Caco-2 (cell line): ENCODE results near the gene VANGL1. TPM values are rescaled to one million over a fixed set of nuclear protein-coding genes. Genes with fewer than 3 reads are reported as not detected.

Source experiments
- BruUV-seq: library from RNA; stranded (reverse); fragments of 400-500 nt; replicated peaks from 2 replicates; lab custom pipeline; 2021; lab: Mats Ljungman, UMichigan
- CTCF ChIA-PET: fragments of 300-600 bp; sonication (Branson Sonifier 250); formaldehyde crosslinking; loops from one replicate; lab custom pipeline; 2022; ENCODE audit warnings: antibody characterized with exemption; lab: Charles Lee
- POLR2A ChIA-PET: fragments of 300-600 bp; sonication (Branson Sonifier 250); formaldehyde crosslinking; loops from one replicate; lab custom pipeline; 2022; ENCODE audit warnings: antibody characterized with exemption; lab: Charles Lee
- DNase-seq, 2 experiments: peaks; one replicate each; pipeline versions ENCODE4 v3.0.0 to v3.0.0-alpha.2; 2020 to 2022
- H3K27me3 ChIP-seq: replicated peaks from 2 replicates; pipeline ENCODE4 v1.6.0; 2011; ENCODE audit warnings: low read length; ENCODE audit not compliant: control insufficient read depth, insufficient read depth
- H3K36me3 ChIP-seq: 2 replicates; pipeline ENCODE4 v1.5.1; 2011; ENCODE audit warnings: low read length; ENCODE audit not compliant: control insufficient read depth, insufficient read depth
- H3K4me1 ChIP-seq: fragments of 250-450 bp; sonication (Bioruptor Pico); 2 replicates; pipeline ENCODE4 v1.5.1; 2020; ENCODE audit warnings: mild to moderate bottlenecking
- H3K4me3 ChIP-seq: 2 replicates; pipeline ENCODE4 v1.5.1; 2011; ENCODE audit warnings: low read depth, mild to moderate bottlenecking, control low read depth, low read length
- H3K9me3 ChIP-seq: fragments of 250-450 bp; sonication (Bioruptor Pico); 2 replicates; pipeline ENCODE4 v1.5.1; 2020; ENCODE audit warnings: mild to moderate bottlenecking, moderate library complexity
- H3K27ac Mint-ChIP-seq: one replicate; pipeline ENCODE4 v1.8.0; 2022; ENCODE audit warnings: mixed read lengths; ENCODE audit not compliant: unreplicated experiment
- H3K27me3 Mint-ChIP-seq: one replicate; pipeline ENCODE4 v1.8.0; 2022; ENCODE audit warnings: mixed read lengths; ENCODE audit not compliant: insufficient read depth, unreplicated experiment
- H3K36me3 Mint-ChIP-seq: one replicate; pipeline ENCODE4 v1.8.0; 2022; ENCODE audit warnings: mild to moderate bottlenecking, mixed read lengths; ENCODE audit not compliant: insufficient read depth, unreplicated experiment
- H3K4me1 Mint-ChIP-seq: one replicate; pipeline ENCODE4 v1.8.0; 2022; ENCODE audit warnings: low read depth, mixed read lengths; ENCODE audit not compliant: unreplicated experiment
- H3K4me3 Mint-ChIP-seq: one replicate; pipeline ENCODE4 v1.8.0; 2022; ENCODE audit warnings: mild to moderate bottlenecking, moderate library complexity, mixed read lengths; ENCODE audit not compliant: unreplicated experiment
- H3K9me3 Mint-ChIP-seq: one replicate; pipeline ENCODE4 v1.8.0; 2022; ENCODE audit warnings: mixed read lengths; ENCODE audit not compliant: unreplicated experiment
- CTCF ChIP-seq, 2 experiments: fragments of 200-600 bp in 1 of 2; IDR thresholded peaks; 1 replicate in 1 of 2; 2 replicates in 1 of 2; pipeline versions ENCODE4 v1.5.1 to v1.8.0; 2011 to 2022; ENCODE audit warnings: antibody characterized with exemption in 1 of 2, control low read depth in 1 of 2, inconsistent platforms in 1 of 2, low read depth in 1 of 2, low read length in 1 of 2, mild to moderate bottlenecking in 1 of 2, moderate library complexity in 1 of 2; ENCODE audit not compliant: insufficient read depth in 1 of 2, severe bottlenecking in 1 of 2, unreplicated experiment in 1 of 2
- intact Hi-C: fragments of 100-400 bp; cut with micrococcal nuclease; formaldehyde crosslinking; loops from one replicate; pipeline ENCODE4 v1.10.0; 2022; ENCODE audit not compliant: unreplicated experiment
- total RNA-seq: library from RNA; stranded (reverse); gene quantifications from 2 replicates; pipeline ENCODE4 v1.2.3, GENCODE V29; 2022

The VANGL1 gene
- total RNA-seq, 1 experiment from 2014 or later, result 13.6 TPM

GRCh38 chr1:115655306-115655663 is 13.5 kb downstream of the VANGL1 start:
- no peak for TF ChIP-seq CTCF (IDR thresholded peaks at IDR 0.05; ENCODE audit: insufficient read depth in 1 of 2, low read depth in 1 of 2, low read length in 1 of 2, severe bottlenecking in 1 of 2, unreplicated experiment in 1 of 2)
- Mint-ChIP-seq H3K27me3 (no peaks in the 10 kb centered on the region), H3K36me3 (peaks cover 18% of the 10 kb centered on the region), H3K4me1 (no peaks in the 10 kb centered on the region), H3K9me3 (no peaks in the 10 kb centered on the region), H3K27ac (no peak overlapping the region), H3K4me3 (no peak overlapping the region)
- no peaks in the 10 kb centered on the region for H3K9me3 ChIP-seq
- H3K36me3 ChIP-seq, result 0 out of 2 replicates have a peak, but pooled peaks cover 1% of the 10 kb centered on the region
- intact Hi-C loops, result no loop called here
- no peaks in the 10 kb centered on the region for H3K27me3 ChIP-seq
- no peak for DNase-seq
- BruUV-seq, result no TSS peak
- ChIA-PET POLR2A (no interaction called here), CTCF (no interaction called here)
- peaks cover 9% of the 10 kb centered on the region for H3K4me1 ChIP-seq
- no peak overlapping the region for H3K4me3 ChIP-seq

- H3K27ac Mint-ChIP-seq, result no peak overlapping the region
- intact Hi-C loops, result no loop called here
- POLR2A ChIA-PET, result no interaction called here
Measured at GRCh38 chr1:115655916-115656315, 14.1 kb downstream of the VANGL1 start.

GRCh38 chr1:115656461-115657077 is 14.8 kb downstream of the VANGL1 start:
- Mint-ChIP-seq H3K27me3 (no peaks in the 10 kb centered on the region), H3K36me3 (peaks cover 18% of the 10 kb centered on the region), H3K4me1 (no peaks in the 10 kb centered on the region), H3K4me3 (no peak overlapping the region), H3K27ac (no peak overlapping the region), H3K9me3 (no peaks in the 10 kb centered on the region)
- Histone ChIP-seq H3K4me3 (no peak overlapping the region), H3K4me1 (no peaks in the 10 kb centered on the region), H3K9me3 (no peaks in the 10 kb centered on the region), H3K27me3 (no peaks in the 10 kb centered on the region), H3K36me3 (0 out of 2 replicates have a peak, but pooled peaks cover 1% of the 10 kb centered on the region)
- CTCF ChIA-PET, result no interaction called here
- intact Hi-C loops, result no loop called here
- TF ChIP-seq CTCF (IDR thresholded peaks at IDR 0.05; ENCODE audit: insufficient read depth in 1 of 2, low read depth in 1 of 2, low read length in 1 of 2, severe bottlenecking in 1 of 2, unreplicated experiment in 1 of 2), result no peak
- no TSS peak for BruUV-seq
- DNase-seq, result no peak
- POLR2A ChIA-PET, result no interaction called here

More at GRCh38 chr1:115655916-115656315, 14.1 kb downstream of the VANGL1 start:
- no peaks in the 10 kb centered on the region for H3K27me3 ChIP-seq
- CTCF ChIA-PET, result no interaction called here
- H3K4me1 Mint-ChIP-seq, result no peaks in the 10 kb centered on the region
- 0 out of 2 replicates have a peak, but pooled peaks cover 1% of the 10 kb centered on the region for H3K36me3 ChIP-seq
- H3K9me3 ChIP-seq, result no peaks in the 10 kb centered on the region
- H3K9me3 Mint-ChIP-seq, result no peaks in the 10 kb centered on the region
- no peak for TF ChIP-seq CTCF (IDR thresholded peaks at IDR 0.05; ENCODE audit: insufficient read depth in 1 of 2, low read depth in 1 of 2, low read length in 1 of 2, severe bottlenecking in 1 of 2, unreplicated experiment in 1 of 2)
- H3K36me3 Mint-ChIP-seq, result peaks cover 18% of the 10 kb centered on the region
- H3K27me3 Mint-ChIP-seq, result no peaks in the 10 kb centered on the region
- no peak overlapping the region for H3K4me3 Mint-ChIP-seq
- no peak overlapping the region for H3K4me3 ChIP-seq
- H3K4me1 ChIP-seq, result peaks cover 3% of the 10 kb centered on the region
- no TSS peak for BruUV-seq
- DNase-seq, result no peak
